ENCODE results near the gene LYST. TPM values are rescaled to one million over a fixed set of nuclear protein-coding genes. Genes with fewer than 3 reads are reported as not detected.

Gene LYST
- total RNA-seq, 2 experiments from 2014 or later = 4.0 to 8.2 TPM

- Histone ChIP-seq H3K9me2 (ENCODE audit: insufficient read depth, low read length) (no peaks in the 10 kb centered on the region), H2AFZ (ENCODE audit: low read length) (no peak overlapping the region), H3K79me2 (ENCODE audit: insufficient read depth, low read depth, low read length) (no peaks in the 10 kb centered on the region), H4K20me1 (ENCODE audit: insufficient read depth, low read length) (no peaks in the 10 kb centered on the region), H3K9me3 (ENCODE audit: low read length) (no peaks in the 10 kb centered on the region), H3K4me2 (ENCODE audit: low read length) (no peak overlapping the region), H3K36me3 (ENCODE audit: insufficient read depth, low read length) (no peaks in the 10 kb centered on the region), H3K4me1 (ENCODE audit: insufficient read depth, low read length, poor library complexity, severe bottlenecking) (no peaks in the 10 kb centered on the region), H3K27ac (ENCODE audit: low read depth, low read length, poor library complexity, severe bottlenecking) (no peak overlapping the region), H3K4me3 (ENCODE audit: low read depth, low read length, poor library complexity, severe bottlenecking) (no peak overlapping the region)
- DNase-seq (ENCODE audit: low spot score) = no peak
- ChIA-PET CTCF (ENCODE audit: unreplicated experiment) (no interaction called here), POLR2A (no interaction called here)
- TF ChIP-seq EZH2phosphoT487 (IDR thresholded peaks at IDR 0.05; ENCODE audit: borderline replicate concordance, low read depth, low read length) (no peak), CTCF (conservative IDR thresholded peaks at IDR 0.05; ENCODE audit: low read length) (no peak)
- no TSS peak for BruUV-seq (replicated peaks)
- intact Hi-C loops (cut with micrococcal nuclease; ENCODE audit: unreplicated experiment) = no loop called here
These were observed 21.5 kb upstream of the LYST start for GRCh38 chr1:235888119-235888643.

- H3K9me2 ChIP-seq (ENCODE audit: insufficient read depth, low read length) = no peaks in the 10 kb centered on the region
- H2AFZ ChIP-seq (ENCODE audit: low read length) = no peak overlapping the region
- intact Hi-C loops (cut with micrococcal nuclease; ENCODE audit: unreplicated experiment) = no loop called here
- no peak for DNase-seq (ENCODE audit: low spot score)
- H3K27ac ChIP-seq (ENCODE audit: low read depth, low read length, poor library complexity, severe bottlenecking) = no peak overlapping the region
- H4K20me1 ChIP-seq (ENCODE audit: insufficient read depth, low read length) = no peaks in the 10 kb centered on the region
- BruUV-seq (replicated peaks) = no TSS peak
- no peaks in the 10 kb centered on the region for H3K9me3 ChIP-seq (ENCODE audit: low read length)
- CTCF ChIA-PET (ENCODE audit: unreplicated experiment) = no interaction called here
- H3K4me2 ChIP-seq (ENCODE audit: low read length) = no peak overlapping the region
- TF ChIP-seq CTCF (conservative IDR thresholded peaks at IDR 0.05; ENCODE audit: low read length) = no peak
- no peak for TF ChIP-seq EZH2phosphoT487 (IDR thresholded peaks at IDR 0.05; ENCODE audit: borderline replicate concordance, low read depth, low read length)
- no peaks in the 10 kb centered on the region for H3K79me2 ChIP-seq (ENCODE audit: insufficient read depth, low read depth, low read length)
- no peaks in the 10 kb centered on the region for H3K36me3 ChIP-seq (ENCODE audit: insufficient read depth, low read length)
- POLR2A ChIA-PET = interaction anchor here (1.0 to 1.4 kb wide), 2 partner anchors 11 to 19 kb away, joined by 4 to 6 read pairs; no protein-coding TSS in a partner anchor
- H3K4me3 ChIP-seq (ENCODE audit: low read depth, low read length, poor library complexity, severe bottlenecking) = no peak overlapping the region
- H3K4me1 ChIP-seq (ENCODE audit: insufficient read depth, low read length, poor library complexity, severe bottlenecking) = no peaks in the 10 kb centered on the region
These were observed 21.0 kb upstream of the LYST start for GRCh38 chr1:235887676-235888075.

- Histone ChIP-seq H3K4me3 (ENCODE audit: low read depth, low read length, poor library complexity, severe bottlenecking) (no peak overlapping the region), H3K36me3 (ENCODE audit: insufficient read depth, low read length) (no peaks in the 10 kb centered on the region), H3K79me2 (ENCODE audit: insufficient read depth, low read depth, low read length) (no peaks in the 10 kb centered on the region), H2AFZ (ENCODE audit: low read length) (no peak overlapping the region), H3K4me2 (ENCODE audit: low read length) (no peak overlapping the region), H3K4me1 (ENCODE audit: insufficient read depth, low read length, poor library complexity, severe bottlenecking) (no peaks in the 10 kb centered on the region), H3K9me2 (ENCODE audit: insufficient read depth, low read length) (no peaks in the 10 kb centered on the region), H3K27ac (ENCODE audit: low read depth, low read length, poor library complexity, severe bottlenecking) (no peak overlapping the region), H4K20me1 (ENCODE audit: insufficient read depth, low read length) (no peaks in the 10 kb centered on the region), H3K9me3 (ENCODE audit: low read length) (no peaks in the 10 kb centered on the region)
- CTCF ChIA-PET (ENCODE audit: unreplicated experiment) = no interaction called here
- no TSS peak for BruUV-seq (replicated peaks)
- DNase-seq (ENCODE audit: low spot score) = no peak
- POLR2A ChIA-PET = interaction anchor here (0.7 kb wide), 1 partner anchor 436 kb away, joined by 4 read pairs; no protein-coding TSS in a partner anchor
- intact Hi-C loops (cut with micrococcal nuclease; ENCODE audit: unreplicated experiment) = no loop called here
- no peak for TF ChIP-seq EZH2phosphoT487 (IDR thresholded peaks at IDR 0.05; ENCODE audit: borderline replicate concordance, low read depth, low read length)
- no peak for TF ChIP-seq CTCF (conservative IDR thresholded peaks at IDR 0.05; ENCODE audit: low read length)
These were observed 19.1 kb upstream of the LYST start for GRCh38 chr1:235885655-235886262.

Data from OCI-LY7 (cell line).